ENCODE measurements around the gene NUB1.

Gene NUB1

DNA sequence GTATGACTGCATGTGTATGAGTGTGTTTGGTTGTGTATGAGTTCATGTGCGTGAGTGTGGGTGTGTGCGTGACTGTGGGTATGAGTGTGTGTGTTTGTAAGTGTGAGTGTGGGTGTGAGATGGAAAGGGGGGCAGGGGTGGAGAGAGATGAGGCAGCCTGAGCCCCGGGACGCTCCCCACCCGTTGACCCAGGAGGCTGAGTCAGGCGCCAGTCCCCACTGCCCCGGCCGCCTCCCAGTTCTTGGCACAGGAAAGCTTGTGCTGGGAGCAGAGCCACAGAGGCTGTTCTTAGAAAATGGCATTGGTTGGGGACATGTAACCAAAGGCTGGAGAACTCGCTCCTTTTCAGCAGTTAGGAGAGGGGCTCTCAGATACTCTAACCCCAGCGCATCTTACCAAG, 27.8 kb upstream of the NUB1 start:
- no peak for DNase-seq

GRCh38 chr7:151314401-151314800, 27.2 kb upstream of the NUB1 start:
- no peak for DNase-seq

- DNase-seq, result peak; percentile 37
Measured at GRCh38 chr7:151315038-151315655, 26.5 kb upstream of the NUB1 start.

- DNase-seq, result no peak
Measured at GRCh38 chr7:151316896-151317295, 24.7 kb upstream of the NUB1 start.

- DNase-seq, result no peak
Measured at GRCh38 chr7:151317936-151318335, 23.7 kb upstream of the NUB1 start.

- DNase-seq, result no peak
Measured at GRCh38 chr7:151319189-151319588, 22.4 kb upstream of the NUB1 start.

- DNase-seq, result no peak
Measured at GRCh38 chr7:151320263-151320845, 21.3 kb upstream of the NUB1 start.

GRCh38 chr7:151321341-151321740, 20.3 kb upstream of the NUB1 start:
- no peak for DNase-seq

- DNase-seq, result no peak
Measured at GRCh38 chr7:151322906-151323305, 18.7 kb upstream of the NUB1 start.

GRCh38 chr7:151327022-151327421, 14.6 kb upstream of the NUB1 start:
- DNase-seq, result no peak

DNA sequence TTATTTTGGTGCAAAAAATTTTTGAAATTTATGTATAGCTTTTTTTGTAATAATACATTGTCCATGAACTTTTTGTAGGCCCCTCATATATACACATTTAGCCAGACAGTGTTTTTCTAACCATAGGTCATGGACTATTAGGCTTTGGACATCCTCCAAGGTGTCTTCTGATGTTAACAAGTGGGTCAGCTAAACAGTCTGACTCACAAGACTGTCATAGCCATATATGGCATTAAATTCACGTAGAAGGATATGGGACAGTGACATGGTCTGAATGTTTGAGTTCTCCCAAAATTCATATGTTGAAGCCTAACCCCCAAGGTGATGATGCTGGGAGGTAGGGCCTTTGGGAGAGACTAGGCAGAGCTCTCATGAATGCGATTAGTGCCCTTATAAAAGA, 14.0 kb upstream of the NUB1 start:
- DNase-seq, result no peak

DNA sequence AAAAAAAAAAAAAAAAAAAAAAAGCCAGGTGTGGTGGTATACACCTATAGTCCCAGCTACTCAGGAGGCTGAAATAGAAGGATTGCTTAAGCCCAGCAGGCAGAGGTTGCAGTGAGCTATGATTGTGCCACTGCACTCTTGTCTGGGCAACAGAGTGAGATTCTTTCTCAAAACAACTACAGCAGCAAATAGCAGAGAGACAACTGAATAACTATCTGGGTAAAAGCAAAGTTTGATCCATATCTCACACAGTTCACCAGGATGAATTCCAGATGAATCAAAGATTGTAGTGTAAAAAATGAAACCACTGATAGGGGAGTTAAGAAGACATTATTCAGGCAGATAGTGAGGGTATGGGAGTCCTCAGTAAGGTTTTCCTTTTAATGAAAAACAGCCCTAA, 11.4 kb upstream of the NUB1 start:
- no peak for DNase-seq

- no peak for DNase-seq
Measured at GRCh38 chr7:151330661-151331060, 11.0 kb upstream of the NUB1 start.

- DNase-seq, result no peak
Measured at GRCh38 chr7:151334628-151335027, 7.0 kb upstream of the NUB1 start.

DNA sequence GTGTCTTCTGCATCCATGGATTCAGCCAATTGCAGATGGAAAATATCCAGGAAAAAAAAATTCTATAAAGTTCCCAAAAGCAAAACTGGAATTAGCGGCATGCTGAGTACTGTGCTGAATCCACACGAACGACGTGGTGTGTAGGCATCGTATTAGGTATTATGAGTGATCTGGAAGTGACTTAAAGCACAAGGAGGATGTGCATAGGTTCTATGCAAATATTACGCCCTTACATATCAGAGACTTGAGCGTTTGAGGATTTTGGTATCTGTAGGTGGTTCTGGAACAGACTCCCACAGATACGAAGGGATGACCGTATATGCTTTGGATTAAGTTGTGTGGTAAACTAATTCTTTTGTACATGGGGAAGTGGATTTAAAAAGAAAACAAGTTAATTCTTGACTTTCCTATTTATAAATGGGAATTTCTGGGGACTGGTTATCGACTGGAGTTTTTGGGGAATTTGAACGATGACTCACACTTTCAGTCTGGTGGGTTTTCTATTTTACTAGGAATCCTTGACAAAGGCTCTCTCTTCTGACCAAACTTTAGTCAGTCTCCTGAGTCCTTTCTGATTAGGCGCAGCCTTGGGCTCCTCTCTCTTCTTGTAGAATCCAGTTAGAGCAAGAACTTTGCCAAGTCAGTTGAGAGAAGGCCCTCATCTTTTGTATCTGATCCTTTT, 5.4 kb upstream of the NUB1 start:
- DNase-seq, result no peak

DNA sequence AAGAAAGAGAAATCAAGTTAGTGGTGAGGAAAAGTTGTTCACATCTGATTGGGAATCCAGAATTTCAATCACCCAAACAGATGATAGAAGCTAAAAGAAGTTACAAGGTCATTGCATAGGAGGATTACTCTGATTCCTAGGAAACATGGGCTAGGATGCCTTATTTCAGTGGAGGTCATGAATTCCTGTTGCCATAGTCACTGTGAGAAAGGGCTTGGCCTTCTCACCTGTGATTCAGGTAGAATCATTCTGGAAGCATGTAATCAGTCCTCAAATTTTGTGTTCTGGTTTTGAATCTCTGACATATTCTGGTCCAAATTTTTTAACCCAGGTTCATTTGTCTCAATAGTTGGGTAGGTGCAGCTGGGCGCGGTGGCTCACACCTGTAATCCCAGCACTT, 4.3 kb upstream of the NUB1 start:
- no peak for DNase-seq

DNA sequence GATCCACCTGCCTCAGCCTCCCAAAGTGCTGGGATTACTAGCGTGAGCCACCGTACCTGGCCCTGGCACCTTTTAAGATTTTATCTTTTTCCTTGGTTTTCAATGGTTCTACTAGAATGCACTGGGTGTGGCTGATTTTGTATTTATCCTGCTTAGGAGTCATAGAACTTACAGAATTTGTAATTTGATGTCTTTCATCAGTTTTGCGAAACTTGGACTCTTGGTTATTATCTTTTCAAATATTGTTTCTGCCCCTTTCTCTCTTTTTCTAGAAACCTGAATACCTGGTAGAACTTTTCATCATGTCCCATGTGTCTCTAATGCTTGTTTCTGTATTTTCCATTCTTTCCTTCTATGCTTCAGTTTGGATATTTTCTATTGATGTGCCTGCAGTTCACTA, 2.8 kb upstream of the NUB1 start:
- no peak for DNase-seq

DNA sequence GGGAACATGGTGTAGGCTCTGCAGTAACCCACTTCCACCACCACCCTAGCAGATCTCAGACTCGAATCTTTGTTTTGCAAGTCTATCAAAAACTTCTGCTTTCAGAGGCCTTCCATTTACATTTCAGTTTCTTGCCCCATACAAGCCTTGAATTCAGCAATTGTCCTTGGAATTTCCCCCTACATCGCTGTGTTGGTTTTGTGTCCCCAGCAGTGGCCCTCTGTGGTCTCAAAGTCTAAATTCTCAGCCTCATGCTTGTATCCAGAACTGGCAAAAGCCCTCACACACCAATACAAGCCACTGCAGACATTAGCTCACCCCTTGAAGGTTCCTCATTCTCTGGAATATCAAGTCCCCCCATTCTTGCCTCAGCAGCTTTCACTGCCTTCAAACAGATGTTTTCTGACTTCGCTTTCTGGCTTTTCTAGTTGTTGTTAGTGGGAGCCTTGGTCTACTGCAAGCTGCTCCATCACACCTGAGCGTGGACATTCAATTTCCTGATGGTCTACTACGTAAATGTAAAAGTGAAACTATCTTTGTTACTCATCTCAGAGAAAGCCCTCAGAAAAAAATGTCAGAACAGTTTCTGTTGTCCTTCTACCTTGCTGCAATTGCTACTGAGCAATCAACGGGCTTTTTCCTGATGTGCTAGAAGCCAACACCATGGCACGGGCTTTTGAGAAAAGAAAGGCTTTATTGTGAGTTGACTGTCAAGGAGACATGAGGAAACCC, 1.8 kb upstream of the NUB1 start:
- no peak for DNase-seq

- no peak for DNase-seq
Measured at GRCh38 chr7:151340794-151341356, 737 bp upstream of the NUB1 start.

- DNase-seq, result no peak
Measured at GRCh38 chr7:151342102-151342646, 562 bp downstream of the NUB1 start.

DNA sequence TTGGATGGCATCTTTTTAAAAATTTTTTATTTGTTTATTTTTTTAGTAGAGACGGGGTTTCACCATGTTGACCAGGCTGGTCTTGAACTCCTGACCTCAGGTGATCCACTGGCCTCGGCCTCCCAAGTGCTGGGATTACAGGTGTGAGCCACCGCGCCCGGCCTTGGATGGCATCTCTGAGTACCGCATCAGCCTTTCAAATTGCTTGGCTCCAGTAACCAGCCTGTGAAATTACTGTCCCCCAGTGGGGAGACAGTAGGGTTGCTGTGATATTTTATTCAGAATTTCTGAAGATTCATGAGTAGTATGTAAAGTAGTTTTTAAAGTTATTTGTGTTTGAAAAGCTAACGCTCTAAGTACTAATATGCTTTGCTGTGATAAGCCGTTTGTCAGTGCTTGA, 1.2 kb downstream of the NUB1 start:
- DNase-seq, result no peak

- no peak for DNase-seq
Measured at GRCh38 chr7:151343516-151343915, 1.9 kb downstream of the NUB1 start.

Data from NCI-H1436 (cell line).